Measurements from ENCODE around the gene IL1RN. TPM values are rescaled to one million over a fixed set of nuclear protein-coding genes. Genes with fewer than 3 reads are reported as not detected.

The IL1RN gene
- total RNA-seq, 1 experiment from 2014 or later: not detected

DNA sequence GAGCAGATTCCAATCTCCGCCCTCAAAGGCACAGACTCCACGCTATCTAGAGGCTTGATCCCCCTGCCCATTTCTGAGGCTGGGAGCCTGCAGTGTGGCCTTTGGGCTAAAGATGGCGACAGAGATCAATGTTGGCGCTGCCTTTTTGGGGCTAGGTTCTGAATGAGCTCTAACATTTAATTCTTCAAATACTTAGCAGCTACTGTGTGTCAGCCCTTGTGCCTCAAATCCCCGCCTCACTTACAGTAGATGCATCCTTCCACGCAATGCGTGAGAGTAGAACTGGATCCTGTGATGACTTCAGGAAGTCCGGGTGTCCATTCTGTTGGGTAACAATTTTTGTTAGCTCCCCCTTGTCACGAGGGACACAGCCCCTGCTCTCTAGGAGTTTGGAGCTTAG is 47.3 kb upstream of the IL1RN start:
- ChIA-PET CTCF (interaction anchor here (0.7 to 1.6 kb wide), 4 partner anchors 58 to 124 kb away, joined by 3 to 12 read pairs (median 4); no protein-coding TSS in a partner anchor), POLR2A (no interaction called here)
- ATAC-seq: peak; percentile 78
- peak; percentile 15 for DNase-seq (ENCODE audit: low read depth, low spot score)
- no peaks in the 10 kb centered on the region for H3K36me3 ChIP-seq (ENCODE audit: control insufficient read depth, insufficient read depth, low read length)
- in situ Hi-C loops (cut with HindIII; ENCODE audit: low pct_unique_long_range_greater_than_20kb, low sequenced_read_pairs): no loop called here
- no peak overlapping the region for H3K27ac ChIP-seq (ENCODE audit: low read length)
- H3K9me3 ChIP-seq (ENCODE audit: control insufficient read depth, insufficient read depth, low read depth, low read length): no peaks in the 10 kb centered on the region
- TF ChIP-seq, protein P1, sequence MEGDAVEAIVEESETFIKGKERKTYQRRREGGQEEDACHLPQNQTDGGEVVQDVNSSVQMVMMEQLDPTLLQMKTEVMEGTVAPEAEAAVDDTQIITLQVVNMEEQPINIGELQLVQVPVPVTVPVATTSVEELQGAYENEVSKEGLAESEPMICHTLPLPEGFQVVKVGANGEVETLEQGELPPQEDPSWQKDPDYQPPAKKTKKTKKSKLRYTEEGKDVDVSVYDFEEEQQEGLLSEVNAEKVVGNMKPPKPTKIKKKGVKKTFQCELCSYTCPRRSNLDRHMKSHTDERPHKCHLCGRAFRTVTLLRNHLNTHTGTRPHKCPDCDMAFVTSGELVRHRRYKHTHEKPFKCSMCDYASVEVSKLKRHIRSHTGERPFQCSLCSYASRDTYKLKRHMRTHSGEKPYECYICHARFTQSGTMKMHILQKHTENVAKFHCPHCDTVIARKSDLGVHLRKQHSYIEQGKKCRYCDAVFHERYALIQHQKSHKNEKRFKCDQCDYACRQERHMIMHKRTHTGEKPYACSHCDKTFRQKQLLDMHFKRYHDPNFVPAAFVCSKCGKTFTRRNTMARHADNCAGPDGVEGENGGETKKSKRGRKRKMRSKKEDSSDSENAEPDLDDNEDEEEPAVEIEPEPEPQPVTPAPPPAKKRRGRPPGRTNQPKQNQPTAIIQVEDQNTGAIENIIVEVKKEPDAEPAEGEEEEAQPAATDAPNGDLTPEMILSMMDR (IDR thresholded peaks at IDR 0.05): peak; percentile 91
- TF ChIP-seq, protein P2, sequence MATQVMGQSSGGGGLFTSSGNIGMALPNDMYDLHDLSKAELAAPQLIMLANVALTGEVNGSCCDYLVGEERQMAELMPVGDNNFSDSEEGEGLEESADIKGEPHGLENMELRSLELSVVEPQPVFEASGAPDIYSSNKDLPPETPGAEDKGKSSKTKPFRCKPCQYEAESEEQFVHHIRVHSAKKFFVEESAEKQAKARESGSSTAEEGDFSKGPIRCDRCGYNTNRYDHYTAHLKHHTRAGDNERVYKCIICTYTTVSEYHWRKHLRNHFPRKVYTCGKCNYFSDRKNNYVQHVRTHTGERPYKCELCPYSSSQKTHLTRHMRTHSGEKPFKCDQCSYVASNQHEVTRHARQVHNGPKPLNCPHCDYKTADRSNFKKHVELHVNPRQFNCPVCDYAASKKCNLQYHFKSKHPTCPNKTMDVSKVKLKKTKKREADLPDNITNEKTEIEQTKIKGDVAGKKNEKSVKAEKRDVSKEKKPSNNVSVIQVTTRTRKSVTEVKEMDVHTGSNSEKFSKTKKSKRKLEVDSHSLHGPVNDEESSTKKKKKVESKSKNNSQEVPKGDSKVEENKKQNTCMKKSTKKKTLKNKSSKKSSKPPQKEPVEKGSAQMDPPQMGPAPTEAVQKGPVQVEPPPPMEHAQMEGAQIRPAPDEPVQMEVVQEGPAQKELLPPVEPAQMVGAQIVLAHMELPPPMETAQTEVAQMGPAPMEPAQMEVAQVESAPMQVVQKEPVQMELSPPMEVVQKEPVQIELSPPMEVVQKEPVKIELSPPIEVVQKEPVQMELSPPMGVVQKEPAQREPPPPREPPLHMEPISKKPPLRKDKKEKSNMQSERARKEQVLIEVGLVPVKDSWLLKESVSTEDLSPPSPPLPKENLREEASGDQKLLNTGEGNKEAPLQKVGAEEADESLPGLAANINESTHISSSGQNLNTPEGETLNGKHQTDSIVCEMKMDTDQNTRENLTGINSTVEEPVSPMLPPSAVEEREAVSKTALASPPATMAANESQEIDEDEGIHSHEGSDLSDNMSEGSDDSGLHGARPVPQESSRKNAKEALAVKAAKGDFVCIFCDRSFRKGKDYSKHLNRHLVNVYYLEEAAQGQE (IDR thresholded peaks at IDR 0.05; ENCODE audit: insufficient read depth in 1 of 2, low read depth in 2 of 2, low read length in 1 of 2): no peak
- TF ChIP-seq TCF7L2 (IDR thresholded peaks at IDR 0.05; ENCODE audit: low read depth, low read length) (no peak), SIN3A (IDR thresholded peaks at IDR 0.05; ENCODE audit: borderline replicate concordance, insufficient read depth, low read depth, low read length) (no peak), POLR2AphosphoS5 (IDR thresholded peaks at IDR 0.05; ENCODE audit: low read depth, low read length) (no peak)
- H3K4me3 ChIP-seq (ENCODE audit: low read depth in 2 of 2, low read length in 2 of 2): no peak overlapping the region
- no peaks in the 10 kb centered on the region for H3K4me1 ChIP-seq (ENCODE audit: control insufficient read depth, insufficient read depth, low read length)
- intact Hi-C loops (cut with micrococcal nuclease; ENCODE audit: unreplicated experiment): loop anchor here (5.0 kb wide), 1 partner anchor 122 kb away; no protein-coding TSS in a partner anchor
- H3K27me3 ChIP-seq (ENCODE audit: control insufficient read depth, insufficient read depth, low read length): peaks cover 7% of the 10 kb centered on the region; the same call in 1 of the 2 replicates
- no TSS peak for BruUV-seq (replicated peaks)

DNA sequence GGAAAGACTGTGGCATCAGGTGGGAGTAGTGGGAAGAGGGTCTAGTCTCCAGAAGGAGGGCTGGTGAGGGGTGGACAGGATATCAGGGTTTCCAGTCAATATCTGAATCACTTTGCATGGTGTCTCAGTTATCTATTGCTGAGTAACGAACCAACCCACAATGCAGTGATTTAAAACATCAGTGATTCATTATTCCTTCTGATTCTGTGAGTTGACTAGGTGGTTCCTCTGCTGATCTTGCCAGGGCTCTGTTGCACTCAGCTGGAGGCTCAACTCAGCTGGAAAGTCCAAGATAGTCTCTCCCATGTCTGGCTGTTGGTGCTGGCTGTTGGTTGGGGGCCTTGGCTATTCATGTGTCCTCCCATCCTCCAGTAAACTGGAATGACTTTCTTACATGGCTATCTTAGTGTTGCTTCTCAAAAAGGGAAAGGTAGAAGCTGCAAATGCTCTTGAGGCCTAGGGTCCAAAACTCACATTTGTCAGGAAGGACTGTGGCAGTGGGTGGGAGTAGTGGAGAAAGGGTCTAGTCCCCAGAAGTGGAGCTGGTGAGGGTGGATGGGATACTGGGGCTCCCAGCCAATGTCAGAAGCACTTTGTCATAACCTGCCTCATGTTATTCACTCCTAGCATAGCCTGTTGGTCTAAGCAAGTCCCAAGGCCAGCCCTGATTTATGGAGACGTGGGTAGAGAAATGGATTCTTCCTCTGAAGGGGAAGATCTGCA is 45.7 kb upstream of the IL1RN start:
- Histone ChIP-seq H3K27ac (ENCODE audit: low read length) (no peak overlapping the region), H3K9me3 (ENCODE audit: control insufficient read depth, insufficient read depth, low read depth, low read length) (no peaks in the 10 kb centered on the region), H3K4me1 (ENCODE audit: control insufficient read depth, insufficient read depth, low read length) (no peaks in the 10 kb centered on the region), H3K36me3 (ENCODE audit: control insufficient read depth, insufficient read depth, low read length) (no peaks in the 10 kb centered on the region), H3K4me3 (ENCODE audit: low read depth in 2 of 2, low read length in 2 of 2) (no peak overlapping the region), H3K27me3 (ENCODE audit: control insufficient read depth, insufficient read depth, low read length) (peaks cover 5% of the 10 kb centered on the region; the same call in 1 of the 2 replicates)
- ATAC-seq (no peak), DNase-seq (ENCODE audit: low read depth, low spot score) (no peak)
- CTCF ChIA-PET: no interaction called here
- in situ Hi-C loops (cut with HindIII; ENCODE audit: low pct_unique_long_range_greater_than_20kb, low sequenced_read_pairs): no loop called here
- TF ChIP-seq SIN3A (IDR thresholded peaks at IDR 0.05; ENCODE audit: borderline replicate concordance, insufficient read depth, low read depth, low read length) (no peak), POLR2AphosphoS5 (IDR thresholded peaks at IDR 0.05; ENCODE audit: low read depth, low read length) (no peak), TCF7L2 (IDR thresholded peaks at IDR 0.05; ENCODE audit: low read depth, low read length) (no peak)
- TF ChIP-seq, protein P1 (IDR thresholded peaks at IDR 0.05): no peak
- TF ChIP-seq, protein P2 (IDR thresholded peaks at IDR 0.05; ENCODE audit: insufficient read depth in 1 of 2, low read depth in 2 of 2, low read length in 1 of 2): no peak
- no TSS peak for BruUV-seq (replicated peaks)
- intact Hi-C loops (cut with micrococcal nuclease; ENCODE audit: unreplicated experiment): loop anchor here (5.0 kb wide), 1 partner anchor 121 kb away; no protein-coding TSS in a partner anchor
- POLR2A ChIA-PET: no interaction called here
